ENCODE measurements around the gene GRIN2A.

The GRIN2A gene

DNA sequence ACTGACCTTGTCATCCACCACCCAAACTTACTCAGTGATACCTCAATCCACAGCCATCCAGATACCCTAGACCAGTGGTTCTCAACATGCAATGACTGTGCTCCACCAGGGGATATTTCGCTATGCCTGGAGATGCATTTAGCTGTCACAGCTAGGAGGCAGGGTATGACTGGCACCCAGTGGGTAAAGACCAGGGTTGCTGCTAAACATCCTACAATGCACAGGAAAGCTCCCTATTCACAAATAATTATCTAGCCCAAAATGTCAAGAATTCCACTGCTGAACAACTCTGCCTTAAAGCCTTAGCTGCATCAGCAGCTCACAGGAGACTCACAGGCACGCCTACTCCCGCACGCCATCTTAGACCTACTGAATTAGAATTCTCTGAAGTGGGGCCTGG is 212.6 kb downstream of the GRIN2A start:
- DNase-seq (ENCODE audit: low read depth in 2 of 2): no peak

- DNase-seq (ENCODE audit: low read depth in 2 of 2): no peak
Observed at GRCh38 chr16:9966569-9967157, 215.6 kb downstream of the GRIN2A start.

DNA sequence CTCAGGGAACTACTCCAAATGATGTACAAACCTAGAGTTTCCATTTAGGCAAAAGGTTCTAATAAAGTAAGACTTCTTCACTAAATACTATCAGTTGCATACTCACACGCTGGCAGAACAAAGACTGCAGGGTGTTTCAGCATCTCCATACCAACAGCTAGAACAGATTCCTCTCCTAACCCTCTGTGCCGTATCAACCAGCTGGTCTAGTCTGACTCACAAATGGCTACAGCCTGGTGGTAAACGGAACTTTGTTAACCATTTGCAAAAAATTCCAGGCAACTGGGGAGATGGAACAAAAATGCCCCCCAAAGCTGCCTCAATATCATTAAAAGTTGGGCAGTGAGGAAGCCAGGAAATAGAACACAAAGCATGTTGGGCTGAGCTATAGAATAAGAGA is 217.1 kb downstream of the GRIN2A start:
- no peak for DNase-seq (ENCODE audit: low read depth in 2 of 2)

GRCh38 chr16:9964426-9964825 is 217.8 kb downstream of the GRIN2A start:
- DNase-seq (ENCODE audit: low read depth in 2 of 2): no peak

DNA sequence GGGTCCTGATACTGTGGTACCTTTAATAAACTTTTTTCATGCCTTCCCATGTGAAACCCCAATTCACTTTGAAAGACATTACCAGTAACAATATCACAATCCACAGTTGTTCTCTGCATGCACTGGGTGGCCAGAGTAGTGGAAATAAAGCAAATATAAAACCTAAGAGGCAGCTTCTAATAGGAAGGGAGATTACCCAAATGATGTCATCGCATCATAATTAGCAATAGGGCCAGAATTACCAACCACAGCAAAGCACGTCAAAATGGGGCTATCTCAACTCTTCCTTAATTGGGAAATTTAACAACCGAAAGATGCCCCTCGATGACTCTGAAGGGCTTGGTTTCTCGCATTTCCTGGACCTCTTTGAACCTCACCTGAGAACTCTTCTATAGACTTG is 224.8 kb downstream of the GRIN2A start:
- no peak for DNase-seq (ENCODE audit: low read depth in 2 of 2)

GRCh38 chr16:9957002-9957401 is 225.2 kb downstream of the GRIN2A start:
- DNase-seq (ENCODE audit: low read depth in 2 of 2): no peak

DNA sequence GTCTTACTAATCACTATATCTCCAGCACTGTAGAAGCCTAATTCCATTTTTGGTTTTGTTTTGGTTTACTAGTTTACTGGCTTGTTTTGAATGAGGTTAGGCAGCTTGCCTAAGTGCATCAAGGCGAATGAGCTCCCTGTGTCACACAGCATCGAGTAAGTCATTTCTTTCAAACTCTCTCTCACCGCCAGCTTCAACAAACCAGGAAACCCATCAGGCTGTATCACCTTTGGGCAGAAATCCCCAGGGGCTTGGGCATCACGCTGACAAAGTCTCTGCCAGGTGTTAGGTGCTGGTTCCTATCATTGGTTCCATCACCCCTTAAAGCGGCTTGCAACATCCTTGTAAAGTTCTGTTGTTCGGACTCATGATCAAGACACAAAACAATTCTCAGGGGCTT is 226.6 kb downstream of the GRIN2A start:
- DNase-seq (ENCODE audit: low read depth in 2 of 2): no peak

DNA sequence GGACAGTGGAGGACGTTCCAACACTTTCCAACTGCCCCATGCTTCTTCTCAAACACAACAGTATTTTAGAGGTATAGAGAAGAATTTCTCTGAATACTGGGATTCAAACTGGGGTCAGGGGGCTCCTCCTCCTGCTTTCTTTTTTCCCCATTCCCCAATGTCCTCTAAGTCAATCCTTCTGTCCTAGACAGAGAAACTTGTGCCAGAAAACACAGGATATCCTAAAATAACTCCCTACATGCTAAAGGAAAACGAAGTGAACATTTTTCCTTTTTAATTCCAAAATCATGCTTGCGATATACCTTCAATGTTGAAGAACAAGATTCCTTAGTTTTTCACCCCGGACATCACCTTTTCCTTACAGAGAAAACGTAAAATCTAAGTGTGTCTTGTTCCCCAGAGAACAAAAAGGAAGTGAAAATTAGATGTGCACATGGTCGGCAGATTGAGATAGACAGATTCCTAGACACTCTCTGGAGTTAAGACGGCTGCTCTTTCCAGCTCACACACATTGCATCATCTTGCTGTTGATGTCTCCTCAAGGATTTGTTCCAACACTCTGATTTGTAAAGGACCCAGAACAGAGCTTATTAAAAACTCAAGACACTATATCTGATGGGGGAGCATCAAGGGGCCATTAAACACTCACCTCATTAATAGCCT is 228.2 kb downstream of the GRIN2A start:
- no peak for DNase-seq (ENCODE audit: low read depth in 2 of 2)

DNA sequence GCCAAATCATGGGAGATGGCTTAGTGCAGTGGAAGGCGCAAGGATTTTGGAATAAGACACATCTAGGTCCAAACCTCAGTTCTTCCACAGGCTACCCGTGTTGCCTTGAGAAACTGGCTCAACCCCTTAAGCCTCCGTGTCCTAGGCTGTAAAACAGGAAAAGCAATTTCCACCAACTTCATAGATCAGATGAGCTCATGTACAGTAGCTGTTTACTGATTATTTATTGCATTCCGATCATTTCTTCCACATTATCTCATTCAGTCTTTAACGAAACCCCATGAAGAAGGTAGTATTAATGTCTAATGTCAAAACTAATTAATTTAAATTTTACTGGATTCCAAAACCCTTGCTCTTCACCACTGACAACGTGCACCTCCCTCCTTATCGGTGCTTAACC is 231.6 kb downstream of the GRIN2A start:
- DNase-seq (ENCODE audit: low read depth in 2 of 2): no peak

GRCh38 chr16:9949396-9949795 is 232.8 kb downstream of the GRIN2A start:
- DNase-seq (ENCODE audit: low read depth in 2 of 2): no peak

DNA sequence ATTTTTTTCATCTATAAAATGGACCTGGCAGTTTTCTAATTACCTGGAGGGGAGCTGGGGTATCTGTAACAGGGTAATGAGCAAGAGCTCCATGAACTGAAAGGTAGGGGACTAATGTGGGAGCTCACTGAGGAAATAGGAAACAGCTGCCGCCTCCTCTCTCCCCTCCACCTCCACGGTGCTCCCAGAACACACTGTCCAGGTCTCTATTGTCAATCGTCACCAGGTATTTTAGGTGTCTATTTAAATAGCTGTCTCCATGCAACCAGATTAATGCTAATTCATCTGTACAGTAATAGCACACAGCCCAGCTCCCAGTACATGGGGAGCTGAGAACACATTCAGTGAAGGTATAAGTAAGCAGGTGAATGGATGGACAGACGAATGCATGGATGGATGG is 233.3 kb downstream of the GRIN2A start:
- DNase-seq (ENCODE audit: low read depth in 2 of 2): no peak

DNA sequence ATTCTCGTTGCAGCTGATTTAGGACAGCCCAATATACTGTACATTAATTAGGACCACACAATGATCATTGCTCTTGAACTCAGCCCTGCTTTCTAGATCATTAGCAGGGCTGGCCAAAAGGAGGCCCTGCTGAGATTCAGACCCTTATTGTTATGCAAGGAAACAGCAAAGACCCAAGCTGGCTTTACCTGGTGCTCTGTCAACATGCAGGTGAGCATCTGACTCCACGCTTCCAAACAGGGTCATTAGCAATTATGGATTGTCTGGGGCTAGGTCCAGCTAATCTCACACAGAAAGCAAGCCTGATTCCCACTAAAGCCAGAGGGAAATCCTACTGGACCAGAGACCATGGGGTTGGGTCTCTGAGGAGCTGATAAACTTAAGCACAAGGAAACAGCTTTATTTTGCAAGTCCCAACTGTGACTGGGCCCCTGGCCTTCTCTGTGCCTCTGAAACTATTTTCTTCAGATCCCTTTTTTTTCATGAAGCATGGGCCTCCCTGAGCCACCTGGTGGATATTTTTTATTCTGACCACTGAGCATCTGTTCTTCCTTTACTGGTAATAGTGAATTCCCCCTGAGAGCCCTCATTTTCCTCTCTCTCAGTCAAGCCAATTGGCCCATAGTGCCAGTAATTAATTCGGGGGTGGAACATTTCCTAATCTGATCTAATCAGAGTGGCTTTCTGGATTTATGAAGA is 236.1 kb downstream of the GRIN2A start:
- DNase-seq (ENCODE audit: low read depth in 2 of 2): no peak

DNA sequence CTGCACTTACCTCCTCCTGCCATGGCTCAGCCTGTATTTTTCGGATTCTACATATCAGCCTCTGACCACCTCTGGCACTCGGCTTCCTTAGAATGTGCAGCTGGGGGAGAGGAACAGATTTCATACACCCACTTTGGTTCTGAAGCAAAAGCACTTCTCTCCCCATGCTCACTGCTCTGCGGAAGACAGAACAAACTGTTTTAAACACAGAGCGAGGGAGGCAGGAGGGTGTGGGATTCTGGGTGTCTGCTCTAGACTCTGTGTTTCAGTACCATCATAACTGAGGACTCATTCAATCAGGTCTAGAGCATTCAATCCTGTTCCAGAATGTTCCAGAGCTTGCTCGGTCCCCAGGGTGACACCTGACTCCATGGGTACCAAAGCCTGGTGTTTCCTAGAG is 239.1 kb downstream of the GRIN2A start:
- no peak for DNase-seq (ENCODE audit: low read depth in 2 of 2)

GRCh38 chr16:9941245-9941644 is 241.0 kb downstream of the GRIN2A start:
- no peak for DNase-seq (ENCODE audit: low read depth in 2 of 2)

- no peak for DNase-seq (ENCODE audit: low read depth in 2 of 2)
Observed at GRCh38 chr16:9934723-9935508, 247.3 kb downstream of the GRIN2A start.

DNA sequence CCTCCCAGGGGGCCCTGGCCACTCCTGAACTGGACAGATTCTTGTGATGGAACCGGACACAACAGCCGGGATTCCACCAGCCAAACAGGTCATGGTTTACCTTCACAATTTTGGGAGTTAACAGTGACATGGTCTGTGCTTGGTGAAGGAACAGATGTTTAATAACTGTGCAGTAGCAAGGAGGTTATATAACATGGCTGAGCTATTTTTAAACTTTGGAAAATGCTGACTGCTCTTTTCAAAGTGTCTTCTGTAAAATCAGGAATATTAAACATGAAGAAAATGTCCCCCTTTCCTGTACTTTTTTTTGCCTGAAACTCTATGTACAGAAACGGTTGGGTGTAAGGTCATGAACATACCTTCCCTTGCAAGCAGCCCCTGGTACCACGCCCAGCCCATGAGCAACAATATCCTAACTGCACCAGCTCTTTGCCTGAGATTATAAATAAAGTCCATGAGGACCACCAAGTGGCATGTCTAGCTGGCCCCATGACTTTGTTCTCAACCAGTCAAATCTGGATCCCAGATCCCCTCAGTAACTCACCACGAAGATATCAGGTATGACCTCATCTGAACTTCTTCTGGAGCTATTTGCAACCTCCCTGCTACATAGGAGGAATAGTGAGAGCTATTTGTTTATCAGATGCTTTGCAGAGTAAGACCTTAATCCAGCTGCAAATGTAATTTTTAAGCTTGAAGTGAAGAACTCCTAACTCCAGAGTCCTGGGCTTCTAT is 249.1 kb downstream of the GRIN2A start:
- no peak for DNase-seq (ENCODE audit: low read depth in 2 of 2)

DNA sequence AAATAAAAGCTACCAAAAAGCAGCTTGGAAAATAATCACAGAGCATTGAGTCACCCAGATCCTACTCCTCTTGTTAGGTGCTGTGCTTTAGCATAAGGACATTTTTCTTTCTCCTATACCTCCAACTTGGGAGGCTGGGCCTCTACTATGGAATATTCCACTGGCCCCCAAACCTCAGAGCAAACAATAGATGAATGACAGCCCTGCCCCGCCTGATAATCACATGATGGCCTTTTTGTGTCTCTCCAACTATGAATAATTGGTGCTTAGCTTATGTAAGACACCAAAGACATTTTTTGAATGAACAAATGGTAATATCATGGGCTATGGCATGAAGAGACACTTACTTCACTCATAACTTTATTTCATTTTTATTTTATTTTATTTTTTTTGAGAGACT is 250.2 kb downstream of the GRIN2A start:
- DNase-seq (ENCODE audit: low read depth in 2 of 2): no peak

GRCh38 chr16:9929836-9930235 is 252.4 kb downstream of the GRIN2A start:
- no peak for DNase-seq (ENCODE audit: low read depth in 2 of 2)

- no peak for DNase-seq (ENCODE audit: low read depth in 2 of 2)
Observed at GRCh38 chr16:9929313-9929712, 252.9 kb downstream of the GRIN2A start.

DNA sequence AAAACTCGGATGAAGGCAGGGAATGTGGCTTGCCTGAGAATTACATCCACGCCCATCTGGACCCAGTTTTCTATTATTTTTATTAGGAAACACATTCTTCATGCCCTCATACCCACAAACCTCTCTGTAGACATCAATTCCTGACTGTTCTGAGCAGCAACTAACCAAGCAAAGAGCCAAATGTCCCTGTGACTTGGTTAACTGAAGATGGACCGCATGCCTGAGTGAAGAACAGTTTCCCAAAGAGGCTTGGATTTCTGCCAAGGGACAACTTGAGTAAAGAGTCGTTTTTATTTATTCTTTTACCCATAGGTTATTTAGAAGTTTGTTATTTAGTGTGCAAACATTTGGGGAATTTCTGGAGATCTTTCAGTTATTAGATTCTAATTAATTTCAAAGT is 259.8 kb downstream of the GRIN2A start:
- no peak for DNase-seq (ENCODE audit: low read depth in 2 of 2)

GRCh38 chr16:9921997-9922396 is 260.2 kb downstream of the GRIN2A start:
- DNase-seq (ENCODE audit: low read depth in 2 of 2): no peak

DNA sequence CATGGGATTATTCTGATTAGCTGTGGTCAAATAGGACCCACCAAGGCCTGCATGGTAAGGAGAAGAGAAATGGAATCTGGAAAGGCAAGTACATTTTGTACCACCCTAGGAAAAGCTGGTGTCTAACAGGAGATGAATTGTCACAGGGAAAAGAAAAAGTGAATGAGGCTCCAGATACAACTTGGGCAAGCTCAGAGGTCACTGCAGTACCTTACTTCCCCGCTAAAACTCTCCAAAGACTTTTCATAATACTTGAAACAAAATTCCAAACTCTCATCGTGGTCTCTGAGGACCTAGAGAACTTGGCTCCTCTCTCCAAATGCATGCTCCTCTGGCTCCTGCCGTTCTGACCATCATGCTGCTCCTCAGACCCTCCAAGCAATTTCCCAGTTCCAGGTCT is 262.8 kb downstream of the GRIN2A start:
- DNase-seq (ENCODE audit: low read depth in 2 of 2): no peak

Data from stimulated activated CD4-positive, alpha-beta T cell treated with anti-CD3 and anti-CD28 coated beads, Interleukin-1b, Interleukin-23, amount 100 ng/mL, for 4 hours (primary cell).